ENCODE data around the gene MTMR12. TPM values are rescaled to one million over a fixed set of nuclear protein-coding genes. Genes with fewer than 3 reads are reported as not detected.

The MTMR12 gene
- total and polyA plus RNA-seq, 2 of the 13 experiments (the other 11 are each of a cell fraction or from before 2014, with no cell fraction given), result 23.4 to 36.6 TPM

- TF ChIP-seq RBFOX2 (IDR thresholded peaks at IDR 0.05; ENCODE audit: low read depth, low read length) (peak; percentile 58), NR2F2 (IDR thresholded peaks at IDR 0.05; ENCODE audit: borderline replicate concordance, low read depth) (peak; percentile 57; the same call in 1 of the 2 replicates), HMGXB4 (CRISPR knock-in tag; IDR thresholded peaks at IDR 0.05; ENCODE audit: borderline replicate concordance in 1 of 2, low read depth in 1 of 2) (peak in 1 of 2 experiments; percentile 16; a peak in 1 of 4 replicates), E2F5 (CRISPR knock-in tag; conservative IDR thresholded peaks at IDR 0.05) (no peak), TAF1 (CRISPR knock-in tag; IDR thresholded peaks at IDR 0.05) (peak; percentile 12; the same call in 1 of the 2 replicates), ESRRA (CRISPR knock-in tag; IDR thresholded peaks at IDR 0.05; ENCODE audit: low read depth) (peak; percentile 88; the same call in 1 of the 2 replicates), KMT2A (CRISPR knock-in tag; IDR thresholded peaks at IDR 0.05) (no peak), ARID4A (CRISPR knock-in tag; IDR thresholded peaks at IDR 0.05; ENCODE audit: borderline replicate concordance) (peak; percentile 33; the same call in 1 of the 2 replicates), ARID5B (CRISPR knock-in tag; IDR thresholded peaks at IDR 0.05) (peak; percentile 12; the same call in 1 of the 2 replicates), MBD4 (IDR thresholded peaks at IDR 0.05; ENCODE audit: borderline replicate concordance, low read length) (0 out of 2 replicates have a peak, but pooled peaks have one; percentile 63), HNF4G (IDR thresholded peaks at IDR 0.05; ENCODE audit: borderline replicate concordance, low read depth, low read length) (peak; percentile 32; the same call in 1 of the 2 replicates), HNF4G (CRISPR knock-in tag; IDR thresholded peaks at IDR 0.05; ENCODE audit: borderline replicate concordance, low read depth) (no peak), ASH2L (IDR thresholded peaks at IDR 0.05; ENCODE audit: insufficient read length, low read depth, low read length) (peak; percentile 83), NCOR1 (IDR thresholded peaks at IDR 0.05; ENCODE audit: borderline replicate concordance, low read length) (peak; percentile 62), NONO (IDR thresholded peaks at IDR 0.05) (no peak), NONO (CRISPR knock-in tag; conservative IDR thresholded peaks at IDR 0.05) (0 out of 2 replicates have a peak, but pooled peaks have one; percentile 42)
These were observed 18.6 kb upstream of the MTMR12 start (continued) for GRCh38 chr5:32331217-32331934.

Data from HepG2 (cell line).